GM12878 (cell line): ENCODE data around the gene AVL9. TPM values are rescaled to one million over a fixed set of nuclear protein-coding genes. Genes with fewer than 3 reads are reported as not detected.
A peak's percentile ranks its signal among the peaks of the same experiment; 100 is the strongest.

Source experiments
- CBX5 ChIP-seq: sonication (generic); IDR thresholded peaks from 2 replicates; pipeline ENCODE4 v1.6.1; 2016; ENCODE audit warnings: low read depth, moderate library complexity, mild to moderate bottlenecking, inconsistent platforms
- DPF2 ChIP-seq: fragments of 450-650 bp; IDR thresholded peaks from 2 replicates; pipeline ENCODE4 v1.6.1; 2017; ENCODE audit warnings: mild to moderate bottlenecking
- ETV6 ChIP-seq, 2 experiments: fragments of 450-650 bp in 1 of 2; IDR thresholded peaks in 1 of 2; conservative IDR thresholded peaks in 1 of 2; 2 replicates each; pipeline ENCODE4 v1.6.1; 2014; ENCODE audit warnings: antibody characterized with exemption in 1 of 2, borderline replicate concordance in 1 of 2, low read depth in 1 of 2, mild to moderate bottlenecking in 1 of 2, moderate library complexity in 1 of 2
- FOXM1 ChIP-seq: IDR thresholded peaks from 2 replicates; pipeline ENCODE4 v1.6.1; 2012; ENCODE audit warnings: low read depth, mild to moderate bottlenecking, inconsistent platforms, low read length, moderate library complexity
- HDGF ChIP-seq: fragments of 450-650 bp; IDR thresholded peaks from 2 replicates; pipeline ENCODE4 v1.6.1; 2016; ENCODE audit warnings: antibody characterized with exemption
- HSF1 ChIP-seq: fragments of 150-350 bp; IDR thresholded peaks from 2 replicates; pipeline ENCODE4 v1.6.1; 2014; ENCODE audit warnings: mild to moderate bottlenecking, low read depth, low read length
- MYC ChIP-seq: IDR thresholded peaks from 2 replicates; pipeline ENCODE4 v1.6.1; 2011; ENCODE audit warnings: mild to moderate bottlenecking, low read length, moderate library complexity, inconsistent platforms; ENCODE audit not compliant: insufficient read depth, insufficient replicate concordance, insufficient read length, severe bottlenecking
- NR2C2 ChIP-seq: IDR thresholded peaks from 2 replicates; pipeline ENCODE4 v1.6.1; 2011; ENCODE audit warnings: borderline replicate concordance, low read depth; ENCODE audit not compliant: control insufficient read depth, insufficient read length
- PAX5 ChIP-seq: IDR thresholded peaks from 2 replicates; pipeline ENCODE4 v1.6.1; 2011; ENCODE audit warnings: low read depth, low read length, borderline replicate concordance
- RB1 ChIP-seq: fragments of 450-650 bp; formaldehyde crosslinking; IDR thresholded peaks from 2 replicates; pipeline ENCODE4 v1.6.1; 2017; ENCODE audit warnings: mild to moderate bottlenecking, borderline replicate concordance
- YY1 ChIP-seq: IDR thresholded peaks from 2 replicates; pipeline ENCODE4 v1.6.1; 2011; ENCODE audit warnings: low read depth, mild to moderate bottlenecking, low read length
- polyA plus RNA-seq, 11 experiments: library from polyadenylated mRNA; depleted of rRNA in 4 of 11; unstranded in 6 of 11; stranded (reverse) in 5 of 11; fragments of >200 nt; fragmentation: Nextera tagmentation in 4 of 11; fragmentation: Illumina TruSeq in 1 of 11; extraction: Ambion mirVana in 4 of 11; extraction: Trizol in 1 of 11; gene quantifications; 1 replicate in 1 of 11; 2 replicates in 10 of 11; pipeline versions ENCODE4 v1.2.1 to v1.2.3, GENCODE V29; 2011 to 2016; ENCODE audit warnings: inconsistent platforms in 2 of 11, missing spikeins in 2 of 11, low read depth in 1 of 11
- total RNA-seq, 4 experiments: library from RNA; depleted of rRNA in 3 of 4; stranded (reverse); fragments of >200 nt in 3 of 4; fragmentation: Illumina TruSeq in 1 of 4; extraction: Trizol in 1 of 4; gene quantifications; 2 replicates each; pipeline versions ENCODE4 v1.2.1 to v1.2.3, GENCODE V29; 2013 to 2021
- TF ChIP-seq, protein P1 (sequence below): fragments of 450-650 bp; IDR thresholded peaks from 2 replicates; pipeline ENCODE4 v1.6.1; 2016; ENCODE audit warnings: mild to moderate bottlenecking, moderate library complexity, borderline replicate concordance
- TF ChIP-seq, protein P2 (sequence below): fragments of 450-650 bp; IDR thresholded peaks from 2 replicates; pipeline ENCODE4 v1.6.1; 2017; ENCODE audit warnings: mild to moderate bottlenecking, moderate library complexity
- TF ChIP-seq, protein P3 (sequence below): fragments of 450-650 bp; IDR thresholded peaks from 2 replicates; pipeline ENCODE4 v1.6.1; 2017; ENCODE audit warnings: low read depth, mild to moderate bottlenecking, moderate library complexity

Gene AVL9
- total and polyA plus RNA-seq, 10 of the 15 experiments (the other 5 are each of a cell fraction or from before 2014, with no cell fraction given), result 4.5 to 41.6 (median 20.1) TPM

GRCh38 chr7:32490127-32490796 lies 5.0 kb upstream of the AVL9 start, which contains the start of gene LSM5 (continued):
- TF ChIP-seq, protein P1, sequence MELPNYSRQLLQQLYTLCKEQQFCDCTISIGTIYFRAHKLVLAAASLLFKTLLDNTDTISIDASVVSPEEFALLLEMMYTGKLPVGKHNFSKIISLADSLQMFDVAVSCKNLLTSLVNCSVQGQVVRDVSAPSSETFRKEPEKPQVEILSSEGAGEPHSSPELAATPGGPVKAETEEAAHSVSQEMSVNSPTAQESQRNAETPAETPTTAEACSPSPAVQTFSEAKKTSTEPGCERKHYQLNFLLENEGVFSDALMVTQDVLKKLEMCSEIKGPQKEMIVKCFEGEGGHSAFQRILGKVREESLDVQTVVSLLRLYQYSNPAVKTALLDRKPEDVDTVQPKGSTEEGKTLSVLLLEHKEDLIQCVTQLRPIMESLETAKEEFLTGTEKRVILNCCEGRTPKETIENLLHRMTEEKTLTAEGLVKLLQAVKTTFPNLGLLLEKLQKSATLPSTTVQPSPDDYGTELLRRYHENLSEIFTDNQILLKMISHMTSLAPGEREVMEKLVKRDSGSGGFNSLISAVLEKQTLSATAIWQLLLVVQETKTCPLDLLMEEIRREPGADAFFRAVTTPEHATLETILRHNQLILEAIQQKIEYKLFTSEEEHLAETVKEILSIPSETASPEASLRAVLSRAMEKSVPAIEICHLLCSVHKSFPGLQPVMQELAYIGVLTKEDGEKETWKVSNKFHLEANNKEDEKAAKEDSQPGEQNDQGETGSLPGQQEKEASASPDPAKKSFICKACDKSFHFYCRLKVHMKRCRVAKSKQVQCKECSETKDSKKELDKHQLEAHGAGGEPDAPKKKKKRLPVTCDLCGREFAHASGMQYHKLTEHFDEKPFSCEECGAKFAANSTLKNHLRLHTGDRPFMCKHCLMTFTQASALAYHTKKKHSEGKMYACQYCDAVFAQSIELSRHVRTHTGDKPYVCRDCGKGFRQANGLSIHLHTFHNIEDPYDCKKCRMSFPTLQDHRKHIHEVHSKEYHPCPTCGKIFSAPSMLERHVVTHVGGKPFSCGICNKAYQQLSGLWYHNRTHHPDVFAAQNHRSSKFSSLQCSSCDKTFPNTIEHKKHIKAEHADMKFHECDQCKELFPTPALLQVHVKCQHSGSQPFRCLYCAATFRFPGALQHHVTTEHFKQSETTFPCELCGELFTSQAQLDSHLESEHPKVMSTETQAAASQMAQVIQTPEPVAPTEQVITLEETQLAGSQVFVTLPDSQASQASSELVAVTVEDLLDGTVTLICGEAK, result peak; percentile 99
- TF ChIP-seq CBX5 (peak; percentile 98), HDGF (0 out of 2 replicates have a peak, but pooled peaks have one; percentile 19), ETV6 (conservative IDR thresholded peaks at IDR 0.05 in 1 of 2, IDR thresholded peaks at IDR 0.05 in 1 of 2; ENCODE audit: borderline replicate concordance in 1 of 2, low read depth in 1 of 2) (peak in 1 of 2 experiments; percentile 52; a peak in 1 of 4 replicates), NR2C2 (peak; percentile 84), PAX5 (peak; percentile 53; the same call in 1 of the 2 replicates), HSF1 (peak; percentile 58; the same call in 1 of the 2 replicates), YY1 (peak; percentile 98), DPF2 (peak; percentile 65; the same call in 1 of the 2 replicates), MYC (peak; percentile 63), FOXM1 (peak; percentile 75; the same call in 1 of the 2 replicates), RB1 (peak; percentile 89; the same call in 1 of the 2 replicates)
- TF ChIP-seq, protein P2, sequence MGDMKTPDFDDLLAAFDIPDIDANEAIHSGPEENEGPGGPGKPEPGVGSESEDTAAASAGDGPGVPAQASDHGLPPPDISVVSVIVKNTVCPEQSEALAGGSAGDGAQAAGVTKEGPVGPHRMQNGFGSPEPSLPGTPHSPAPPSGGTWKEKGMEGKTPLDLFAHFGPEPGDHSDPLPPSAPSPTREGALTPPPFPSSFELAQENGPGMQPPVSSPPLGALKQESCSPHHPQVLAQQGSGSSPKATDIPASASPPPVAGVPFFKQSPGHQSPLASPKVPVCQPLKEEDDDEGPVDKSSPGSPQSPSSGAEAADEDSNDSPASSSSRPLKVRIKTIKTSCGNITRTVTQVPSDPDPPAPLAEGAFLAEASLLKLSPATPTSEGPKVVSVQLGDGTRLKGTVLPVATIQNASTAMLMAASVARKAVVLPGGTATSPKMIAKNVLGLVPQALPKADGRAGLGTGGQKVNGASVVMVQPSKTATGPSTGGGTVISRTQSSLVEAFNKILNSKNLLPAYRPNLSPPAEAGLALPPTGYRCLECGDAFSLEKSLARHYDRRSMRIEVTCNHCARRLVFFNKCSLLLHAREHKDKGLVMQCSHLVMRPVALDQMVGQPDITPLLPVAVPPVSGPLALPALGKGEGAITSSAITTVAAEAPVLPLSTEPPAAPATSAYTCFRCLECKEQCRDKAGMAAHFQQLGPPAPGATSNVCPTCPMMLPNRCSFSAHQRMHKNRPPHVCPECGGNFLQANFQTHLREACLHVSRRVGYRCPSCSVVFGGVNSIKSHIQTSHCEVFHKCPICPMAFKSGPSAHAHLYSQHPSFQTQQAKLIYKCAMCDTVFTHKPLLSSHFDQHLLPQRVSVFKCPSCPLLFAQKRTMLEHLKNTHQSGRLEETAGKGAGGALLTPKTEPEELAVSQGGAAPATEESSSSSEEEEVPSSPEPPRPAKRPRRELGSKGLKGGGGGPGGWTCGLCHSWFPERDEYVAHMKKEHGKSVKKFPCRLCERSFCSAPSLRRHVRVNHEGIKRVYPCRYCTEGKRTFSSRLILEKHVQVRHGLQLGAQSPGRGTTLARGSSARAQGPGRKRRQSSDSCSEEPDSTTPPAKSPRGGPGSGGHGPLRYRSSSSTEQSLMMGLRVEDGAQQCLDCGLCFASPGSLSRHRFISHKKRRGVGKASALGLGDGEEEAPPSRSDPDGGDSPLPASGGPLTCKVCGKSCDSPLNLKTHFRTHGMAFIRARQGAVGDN, result peak; percentile 74
- TF ChIP-seq, protein P3, sequence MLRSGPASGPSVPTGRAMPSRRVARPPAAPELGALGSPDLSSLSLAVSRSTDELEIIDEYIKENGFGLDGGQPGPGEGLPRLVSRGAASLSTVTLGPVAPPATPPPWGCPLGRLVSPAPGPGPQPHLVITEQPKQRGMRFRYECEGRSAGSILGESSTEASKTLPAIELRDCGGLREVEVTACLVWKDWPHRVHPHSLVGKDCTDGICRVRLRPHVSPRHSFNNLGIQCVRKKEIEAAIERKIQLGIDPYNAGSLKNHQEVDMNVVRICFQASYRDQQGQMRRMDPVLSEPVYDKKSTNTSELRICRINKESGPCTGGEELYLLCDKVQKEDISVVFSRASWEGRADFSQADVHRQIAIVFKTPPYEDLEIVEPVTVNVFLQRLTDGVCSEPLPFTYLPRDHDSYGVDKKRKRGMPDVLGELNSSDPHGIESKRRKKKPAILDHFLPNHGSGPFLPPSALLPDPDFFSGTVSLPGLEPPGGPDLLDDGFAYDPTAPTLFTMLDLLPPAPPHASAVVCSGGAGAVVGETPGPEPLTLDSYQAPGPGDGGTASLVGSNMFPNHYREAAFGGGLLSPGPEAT, result peak; percentile 99
